DMS 273 treated with DMSO at 0.1 percent for 48 hours (cell line): ENCODE measurements around the gene FBXL14.

Experiments used
- DNase-seq: peaks from one replicate; lab custom pipeline; 2025; lab: John Stamatoyannopoulos, UW

Gene FBXL14

GRCh38 chr12:1594261-1595025 is at the start of gene FBXL14:
FBXL14 (minus strand) TSS chr12:1594581; CDS start chr12:1594066, 515 bp downstream.
- peak; percentile 38 for DNase-seq

- DNase-seq = no peak
Measured at GRCh38 chr12:1643905-1644533, 49.6 kb upstream of the FBXL14 start.

- no peak for DNase-seq
Measured at GRCh38 chr12:1643043-1643442, 48.7 kb upstream of the FBXL14 start.

- DNase-seq = no peak
Measured at GRCh38 chr12:1642513-1642912, 48.1 kb upstream of the FBXL14 start.

GRCh38 chr12:1640328-1641234 is 46.2 kb upstream of the FBXL14 start:
- DNase-seq = no peak

GRCh38 chr12:1639538-1639937 is 45.2 kb upstream of the FBXL14 start:
- DNase-seq = no peak

GRCh38 chr12:1638203-1638602 is 43.8 kb upstream of the FBXL14 start:
- DNase-seq = no peak

GRCh38 chr12:1635301-1636095 is 41.1 kb upstream of the FBXL14 start:
- no peak for DNase-seq

- no peak for DNase-seq
Measured at GRCh38 chr12:1634590-1635191, 40.3 kb upstream of the FBXL14 start.

GRCh38 chr12:1634149-1634548 is 39.8 kb upstream of the FBXL14 start:
- DNase-seq = no peak

GRCh38 chr12:1633459-1633858 is 39.1 kb upstream of the FBXL14 start:
- DNase-seq = no peak

GRCh38 chr12:1632702-1633101 is 38.3 kb upstream of the FBXL14 start:
- DNase-seq = no peak

- no peak for DNase-seq
Measured at GRCh38 chr12:1630827-1631591, 36.6 kb upstream of the FBXL14 start.

- no peak for DNase-seq
Measured at GRCh38 chr12:1630133-1630826, 35.9 kb upstream of the FBXL14 start.

- DNase-seq = no peak
Measured at GRCh38 chr12:1629338-1630132, 35.2 kb upstream of the FBXL14 start.

GRCh38 chr12:1628666-1629337 is 34.4 kb upstream of the FBXL14 start, which contains the start of gene WNT5B:
WNT5B (plus strand) TSS chr12:1629231; CDS start chr12:1631355, 2,124 bp downstream.
- DNase-seq = no peak

- DNase-seq = no peak
Measured at GRCh38 chr12:1622406-1622805, 28.0 kb upstream of the FBXL14 start.

GRCh38 chr12:1620092-1620491 is 25.7 kb upstream of the FBXL14 start:
- no peak for DNase-seq
